ENCODE measurements around the gene RNMT. TPM values are rescaled to one million over a fixed set of nuclear protein-coding genes. Genes with fewer than 3 reads are reported as not detected.

RNMT gene
- total RNA-seq, 3 donors from 2014 or later (not counting 1 experiment from before 2014, with no cell fraction given), result 68.9 to 77.4 (median 71.9) TPM

- H3K4me3 Mint-ChIP-seq, result no peak overlapping the region
- DNase-seq, result no peak
- 73% methylated on average over 8 of the region's 8 CpGs for WGBS (ENCODE audit: insufficient coverage)
- no peaks in the 10 kb centered on the region for H3K36me3 Mint-ChIP-seq
- H3K9me3 Mint-ChIP-seq, result no peaks in the 10 kb centered on the region
- no peak for ATAC-seq
- peaks cover 0 to 4% of the 10 kb centered on the region in 2 donors for H3K4me1 Mint-ChIP-seq
- H3K27me3 Mint-ChIP-seq (ENCODE audit: low read depth in 2 of 2), result peaks cover 15 to 42% of the 10 kb centered on the region in 2 donors
- TF ChIP-seq CTCF (IDR thresholded peaks at IDR 0.05), result no peak
- H3K27me3 ChIP-seq (ENCODE audit: control insufficient read depth, insufficient read depth, low read length), result no peaks in the 10 kb centered on the region
- H3K9me3 ChIP-seq (ENCODE audit: control insufficient read depth, insufficient read depth, low read length), result no peaks in the 10 kb centered on the region
- H3K4me3 ChIP-seq (ENCODE audit: low read length), result no peak overlapping the region
- H3K27ac Mint-ChIP-seq, result no peak overlapping the region
- H3K27ac ChIP-seq (ENCODE audit: low read length), result no peak overlapping the region
- H3K4me1 ChIP-seq (ENCODE audit: control insufficient read depth, insufficient read depth, low read length), result no peaks in the 10 kb centered on the region
- H3K36me3 ChIP-seq (ENCODE audit: control insufficient read depth, insufficient read depth, low read length), result no peaks in the 10 kb centered on the region
- intact Hi-C loops (cut with micrococcal nuclease), result no loop called here
Measured at GRCh38 chr18:13808294-13809042, 82.0 kb downstream of the RNMT start.

GRCh38 chr18:13809043-13809430 lies 82.6 kb downstream of the RNMT start:
- Mint-ChIP-seq H3K4me3 (no peak overlapping the region), H3K27me3 (ENCODE audit: low read depth in 2 of 2) (peaks cover 14 to 39% of the 10 kb centered on the region in 2 donors), H3K36me3 (no peaks in the 10 kb centered on the region), H3K4me1 (peaks cover 0 to 5% of the 10 kb centered on the region in 2 donors), H3K9me3 (no peaks in the 10 kb centered on the region), H3K27ac (no peak overlapping the region)
- 50% methylated on average over 2 of the region's 2 CpGs for WGBS (ENCODE audit: insufficient coverage)
- H3K9me3 ChIP-seq (ENCODE audit: control insufficient read depth, insufficient read depth, low read length), result no peaks in the 10 kb centered on the region
- TF ChIP-seq CTCF (IDR thresholded peaks at IDR 0.05), result no peak
- no peaks in the 10 kb centered on the region for H3K36me3 ChIP-seq (ENCODE audit: control insufficient read depth, insufficient read depth, low read length)
- no peak overlapping the region for H3K4me3 ChIP-seq (ENCODE audit: low read length)
- no peak overlapping the region for H3K27ac ChIP-seq (ENCODE audit: low read length)
- ATAC-seq (no peak), DNase-seq (no peak)
- no peaks in the 10 kb centered on the region for H3K27me3 ChIP-seq (ENCODE audit: control insufficient read depth, insufficient read depth, low read length)
- intact Hi-C loops (cut with micrococcal nuclease), result no loop called here
- H3K4me1 ChIP-seq (ENCODE audit: control insufficient read depth, insufficient read depth, low read length), result no peaks in the 10 kb centered on the region

- intact Hi-C loops (cut with micrococcal nuclease), result loop anchor here (5.0 kb wide), 1 partner anchor 588 kb away; no protein-coding TSS in a partner anchor
- no peaks in the 10 kb centered on the region for H3K4me1 ChIP-seq (ENCODE audit: control insufficient read depth, insufficient read depth, low read length)
- no peaks in the 10 kb centered on the region for H3K9me3 ChIP-seq (ENCODE audit: control insufficient read depth, insufficient read depth, low read length)
- no peaks in the 10 kb centered on the region for H3K36me3 ChIP-seq (ENCODE audit: control insufficient read depth, insufficient read depth, low read length)
- no peak for TF ChIP-seq CTCF (IDR thresholded peaks at IDR 0.05)
- no peaks in the 10 kb centered on the region for H3K9me3 Mint-ChIP-seq
- peaks cover 0 to 5% of the 10 kb centered on the region in 2 donors for H3K4me1 Mint-ChIP-seq
- H3K4me3 ChIP-seq (ENCODE audit: low read length), result no peak overlapping the region
- H3K27me3 ChIP-seq (ENCODE audit: control insufficient read depth, insufficient read depth, low read length), result no peaks in the 10 kb centered on the region
- WGBS (ENCODE audit: insufficient coverage), result 67% methylated on average over 5 of the region's 5 CpGs
- ATAC-seq, result no peak
- no peak overlapping the region for H3K27ac ChIP-seq (ENCODE audit: low read length)
- H3K27me3 Mint-ChIP-seq (ENCODE audit: low read depth in 2 of 2), result peaks cover 11 to 33% of the 10 kb centered on the region in 2 donors
- no peaks in the 10 kb centered on the region for H3K36me3 Mint-ChIP-seq
- no peak overlapping the region for H3K4me3 Mint-ChIP-seq
- no peak for DNase-seq
- H3K27ac Mint-ChIP-seq, result no peak overlapping the region
Measured at GRCh38 chr18:13809531-13810255, 83.2 kb downstream of the RNMT start.
